Measurements from ENCODE around the gene ZNF408.

Gene ZNF408

GRCh38 chr11:46671958-46672315, 28.9 kb upstream of the ZNF408 start:
- peak overlapping the region; percentile 81 for H3K27ac Mint-ChIP-seq
- H3K36me3 Mint-ChIP-seq (ENCODE audit: low read depth): peaks cover 19% of the 10 kb centered on the region
- no peaks in the 10 kb centered on the region for H3K9me3 Mint-ChIP-seq
- no peaks in the 10 kb centered on the region for H3K27me3 Mint-ChIP-seq
- DNase-seq (no peak), ATAC-seq (no peak)
- H3K4me1 Mint-ChIP-seq: peaks cover 58% of the 10 kb centered on the region
- H3K4me3 Mint-ChIP-seq: no peak overlapping the region

- H3K27me3 Mint-ChIP-seq: no peaks in the 10 kb centered on the region
- DNase-seq: no peak
- no peak overlapping the region for H3K27ac Mint-ChIP-seq
- H3K9me3 Mint-ChIP-seq: no peaks in the 10 kb centered on the region
- peaks cover 19% of the 10 kb centered on the region for H3K36me3 Mint-ChIP-seq (ENCODE audit: low read depth)
- no peak overlapping the region for H3K4me3 Mint-ChIP-seq
- peaks cover 60% of the 10 kb centered on the region for H3K4me1 Mint-ChIP-seq
- ATAC-seq: no peak
Measured at GRCh38 chr11:46672381-46672839, 28.4 kb upstream of the ZNF408 start.

- Mint-ChIP-seq H3K4me1 (peaks cover 60% of the 10 kb centered on the region), H3K27ac (no peak overlapping the region), H3K36me3 (ENCODE audit: low read depth) (peaks cover 17% of the 10 kb centered on the region), H3K4me3 (no peak overlapping the region), H3K27me3 (no peaks in the 10 kb centered on the region), H3K9me3 (no peaks in the 10 kb centered on the region)
- no peak for ATAC-seq
- no peak for DNase-seq
Measured at GRCh38 chr11:46673713-46674462, 26.9 kb upstream of the ZNF408 start.

- H3K4me3 Mint-ChIP-seq: no peak overlapping the region
- H3K27me3 Mint-ChIP-seq: no peaks in the 10 kb centered on the region
- DNase-seq (no peak), ATAC-seq (no peak)
- H3K27ac Mint-ChIP-seq: peak overlapping the region; percentile 18
- peaks cover 12% of the 10 kb centered on the region for H3K36me3 Mint-ChIP-seq (ENCODE audit: low read depth)
- peaks cover 58% of the 10 kb centered on the region for H3K4me1 Mint-ChIP-seq
- H3K9me3 Mint-ChIP-seq: no peaks in the 10 kb centered on the region
Measured at GRCh38 chr11:46674463-46675287, 26.2 kb upstream of the ZNF408 start.

GRCh38 chr11:46675288-46675851, 25.5 kb upstream of the ZNF408 start:
- Mint-ChIP-seq H3K9me3 (no peaks in the 10 kb centered on the region), H3K4me3 (no peak overlapping the region), H3K36me3 (ENCODE audit: low read depth) (peaks cover 8% of the 10 kb centered on the region), H3K27me3 (no peaks in the 10 kb centered on the region), H3K4me1 (peaks cover 53% of the 10 kb centered on the region), H3K27ac (no peak overlapping the region)
- ATAC-seq (no peak), DNase-seq (no peak)

- ATAC-seq (no peak), DNase-seq (no peak)
- Mint-ChIP-seq H3K9me3 (no peaks in the 10 kb centered on the region), H3K4me3 (no peak overlapping the region), H3K36me3 (ENCODE audit: low read depth) (peaks cover 7% of the 10 kb centered on the region), H3K27me3 (no peaks in the 10 kb centered on the region), H3K27ac (no peak overlapping the region), H3K4me1 (peaks cover 47% of the 10 kb centered on the region)
Measured at GRCh38 chr11:46675949-46676348, 24.9 kb upstream of the ZNF408 start.

GRCh38 chr11:46676436-46677158, 24.2 kb upstream of the ZNF408 start:
- Mint-ChIP-seq H3K36me3 (ENCODE audit: low read depth) (peaks cover 4% of the 10 kb centered on the region), H3K4me1 (peaks cover 41% of the 10 kb centered on the region), H3K9me3 (no peaks in the 10 kb centered on the region), H3K27me3 (no peaks in the 10 kb centered on the region), H3K4me3 (no peak overlapping the region), H3K27ac (peak overlapping the region; percentile 31)
- DNase-seq: no peak
- no peak for ATAC-seq

- no peak overlapping the region for H3K4me3 Mint-ChIP-seq
- H3K27ac Mint-ChIP-seq: peak overlapping the region; percentile 31
- H3K9me3 Mint-ChIP-seq: no peaks in the 10 kb centered on the region
- ATAC-seq: no peak
- peaks cover 35% of the 10 kb centered on the region for H3K4me1 Mint-ChIP-seq
- no peaks in the 10 kb centered on the region for H3K36me3 Mint-ChIP-seq (ENCODE audit: low read depth)
- H3K27me3 Mint-ChIP-seq: no peaks in the 10 kb centered on the region
- no peak for DNase-seq
Measured at GRCh38 chr11:46677169-46677568, 23.7 kb upstream of the ZNF408 start.

- H3K27ac Mint-ChIP-seq: peak overlapping the region; percentile 32
- no peaks in the 10 kb centered on the region for H3K27me3 Mint-ChIP-seq
- DNase-seq: no peak
- peaks cover 27% of the 10 kb centered on the region for H3K4me1 Mint-ChIP-seq
- peak; percentile 8 for ATAC-seq
- no peaks in the 10 kb centered on the region for H3K36me3 Mint-ChIP-seq (ENCODE audit: low read depth)
- H3K9me3 Mint-ChIP-seq: no peaks in the 10 kb centered on the region
- no peak overlapping the region for H3K4me3 Mint-ChIP-seq
Measured at GRCh38 chr11:46677991-46678740, 22.7 kb upstream of the ZNF408 start.

- H3K4me1 Mint-ChIP-seq: peaks cover 25% of the 10 kb centered on the region
- H3K36me3 Mint-ChIP-seq (ENCODE audit: low read depth): no peaks in the 10 kb centered on the region
- DNase-seq: no peak
- ATAC-seq: no peak
- no peaks in the 10 kb centered on the region for H3K27me3 Mint-ChIP-seq
- H3K4me3 Mint-ChIP-seq: no peak overlapping the region
- no peak overlapping the region for H3K27ac Mint-ChIP-seq
- no peaks in the 10 kb centered on the region for H3K9me3 Mint-ChIP-seq
Measured at GRCh38 chr11:46678741-46679130, 22.1 kb upstream of the ZNF408 start.

GRCh38 chr11:46679241-46680163, 21.3 kb upstream of the ZNF408 start:
- H3K27me3 Mint-ChIP-seq: no peaks in the 10 kb centered on the region
- H3K4me1 Mint-ChIP-seq: peaks cover 22% of the 10 kb centered on the region
- H3K9me3 Mint-ChIP-seq: no peaks in the 10 kb centered on the region
- H3K27ac Mint-ChIP-seq: no peak overlapping the region
- DNase-seq (no peak), ATAC-seq (no peak)
- no peaks in the 10 kb centered on the region for H3K36me3 Mint-ChIP-seq (ENCODE audit: low read depth)
- no peak overlapping the region for H3K4me3 Mint-ChIP-seq

- H3K4me1 Mint-ChIP-seq: peaks cover 15% of the 10 kb centered on the region
- DNase-seq (no peak), ATAC-seq (no peak)
- no peaks in the 10 kb centered on the region for H3K36me3 Mint-ChIP-seq (ENCODE audit: low read depth)
- no peaks in the 10 kb centered on the region for H3K9me3 Mint-ChIP-seq
- H3K27ac Mint-ChIP-seq: no peak overlapping the region
- no peak overlapping the region for H3K4me3 Mint-ChIP-seq
- no peaks in the 10 kb centered on the region for H3K27me3 Mint-ChIP-seq
Measured at GRCh38 chr11:46680164-46680760, 20.6 kb upstream of the ZNF408 start.

- no peak for DNase-seq
- ATAC-seq: no peak
- Mint-ChIP-seq H3K4me1 (peaks cover 11% of the 10 kb centered on the region), H3K9me3 (no peaks in the 10 kb centered on the region), H3K4me3 (no peak overlapping the region), H3K27ac (no peak overlapping the region), H3K27me3 (no peaks in the 10 kb centered on the region), H3K36me3 (ENCODE audit: low read depth) (no peaks in the 10 kb centered on the region)
Measured at GRCh38 chr11:46680815-46681214, 20.0 kb upstream of the ZNF408 start.

Measured in activated naive CD8-positive, alpha-beta T cell treated with anti-CD3 and anti-CD28 coated beads, Interleukin-2, amount 50 U/mL, for 24 hours (primary cell).